GM19395 (cell line): ENCODE results near the gene TMEM225.
"Not testable (repeated sequence)": the region's sequence is repeated elsewhere in the genome, so short reads cannot be mapped to it uniquely, and the experiment has no call there.

Experiments
- ATAC-seq: cut with Tn5 transposase; IDR thresholded peaks from one replicate; pipeline ENCODE4 v1.9.1; 2021; ENCODE audit warnings: mild to moderate bottlenecking, moderate library complexity; ENCODE audit not compliant: unreplicated experiment

TMEM225 gene, protein sequence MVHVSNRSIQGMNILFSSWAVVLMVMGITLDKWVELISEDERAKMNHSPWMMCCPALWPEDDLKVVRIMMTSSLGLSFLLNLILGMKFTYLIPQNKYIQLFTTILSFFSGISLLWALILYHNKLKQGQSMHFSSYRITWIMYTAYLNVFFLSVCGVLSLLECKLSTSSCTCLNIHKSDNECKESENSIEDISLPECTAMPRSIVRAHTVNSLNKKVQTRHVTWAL

DNA sequence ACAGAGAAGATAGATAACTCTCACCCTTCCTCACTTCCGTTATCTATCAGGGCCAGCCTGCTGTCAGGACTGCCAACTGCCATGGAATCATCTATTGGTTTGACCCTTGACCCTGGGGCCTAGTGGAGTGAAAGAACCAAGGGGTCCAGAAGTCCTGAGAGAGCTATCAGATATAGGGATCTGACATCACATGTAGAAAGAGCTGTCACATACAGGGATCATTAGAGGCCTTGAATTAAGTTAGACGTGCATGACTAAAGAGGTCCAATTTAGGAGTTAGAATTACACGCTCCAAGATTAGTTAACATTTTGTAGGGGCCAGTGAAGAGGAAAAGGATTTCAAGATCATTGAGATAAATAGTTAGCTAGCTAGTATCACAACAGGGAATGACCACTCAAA is at the start of gene TMEM225:
Gene TMEM225 (minus strand): TSS at position 101 of the 400 bp plus-strand sequence. CDS start 245 bp downstream, outside the sequence.
- ATAC-seq: no peak

DNA sequence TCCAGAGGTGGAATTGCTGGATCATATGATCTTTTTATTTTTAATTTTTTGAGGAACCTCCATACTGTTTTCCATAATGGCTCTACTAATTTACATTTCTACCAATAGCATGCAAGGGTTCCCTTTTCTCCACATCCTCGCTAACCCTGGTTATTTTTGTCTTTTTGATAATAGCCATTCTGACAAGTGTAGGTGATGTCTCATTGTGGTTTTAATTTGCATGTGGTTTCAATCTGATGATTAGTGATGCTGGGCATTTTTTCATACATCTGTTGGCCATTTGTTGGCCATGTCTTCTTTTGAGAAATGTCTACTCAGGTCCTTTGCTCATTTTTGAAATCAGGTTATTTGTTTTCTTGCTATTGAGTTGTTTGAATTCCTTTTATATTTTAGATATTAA is 38.6 kb upstream of the TMEM225 start:
- ATAC-seq: peak; percentile 61

DNA sequence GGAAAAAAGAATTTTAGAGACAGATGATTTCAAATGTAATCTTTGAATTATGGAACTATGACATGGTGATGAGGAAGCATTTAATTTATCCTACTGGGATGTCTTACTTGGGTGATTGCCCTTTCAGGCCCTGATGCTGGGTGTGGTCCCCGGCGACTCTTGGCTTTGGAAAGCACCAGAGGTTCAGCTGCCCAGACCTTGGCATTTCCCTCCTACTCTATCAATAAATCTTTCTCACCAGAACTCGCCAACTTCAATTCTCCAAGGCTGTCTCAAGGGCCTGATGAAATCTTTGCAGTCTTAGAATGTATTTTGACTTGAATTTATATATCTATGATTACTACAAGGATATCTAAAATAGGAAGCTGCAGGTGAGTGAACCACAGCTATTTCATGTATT is 35.5 kb upstream of the TMEM225 start:
- ATAC-seq: no peak

DNA sequence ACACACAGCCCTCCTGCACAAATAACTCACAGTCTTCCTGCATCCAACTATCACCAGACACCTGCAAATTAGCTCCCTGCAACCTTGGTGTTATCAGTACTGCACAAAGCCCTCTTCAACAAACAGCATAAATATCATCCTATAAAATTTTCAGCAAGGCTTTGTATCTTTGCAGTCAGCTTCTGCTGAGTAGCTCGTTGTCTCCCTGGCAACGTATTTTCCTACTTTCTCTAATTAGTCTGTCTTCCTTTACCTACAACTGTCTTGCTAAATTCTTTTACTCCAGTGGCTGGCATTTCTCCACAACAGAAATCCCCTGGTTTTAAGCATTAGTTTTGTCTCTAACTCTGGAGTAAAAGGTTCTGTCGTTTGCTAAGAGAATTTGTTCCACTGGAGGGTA is 20.4 kb upstream of the TMEM225 start:
- ATAC-seq: no peak

DNA sequence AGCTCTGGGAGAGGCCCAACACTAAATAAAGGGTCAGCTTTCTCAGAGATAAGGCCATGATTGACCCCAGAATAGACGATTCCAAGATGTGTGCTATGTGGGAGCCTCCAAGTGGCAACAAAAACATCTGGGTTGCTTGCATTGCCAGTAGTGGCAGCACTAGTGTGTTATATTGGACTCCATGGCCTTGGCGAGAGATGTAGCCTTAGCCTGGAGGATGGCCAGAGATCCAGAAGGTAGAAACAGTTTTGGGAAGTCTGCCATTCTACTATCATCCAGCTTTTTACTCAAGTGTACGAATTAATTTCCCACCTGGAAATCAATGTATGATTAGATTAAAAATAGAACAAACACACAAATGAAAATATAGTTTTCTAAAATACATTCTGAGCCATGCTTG is 19.5 kb upstream of the TMEM225 start:
- no peak for ATAC-seq

DNA sequence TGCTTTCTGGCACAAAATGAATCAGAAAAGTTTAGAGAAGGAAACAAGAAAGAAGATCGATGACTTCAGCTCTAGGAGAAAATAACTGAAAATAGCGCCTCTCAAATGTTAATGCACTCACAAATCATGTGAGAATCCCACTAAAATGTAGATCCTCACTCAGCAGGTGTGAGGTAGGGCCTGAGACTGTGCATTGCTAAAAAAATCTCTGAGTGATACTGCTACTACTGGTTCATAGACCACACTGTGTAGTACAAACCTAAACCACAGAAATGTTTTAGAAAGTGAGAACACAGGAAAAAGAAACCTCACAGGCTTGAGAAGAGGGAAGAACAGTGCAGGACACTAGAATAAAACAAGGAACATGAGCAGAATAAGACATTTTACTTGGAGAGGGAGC is 18.5 kb upstream of the TMEM225 start:
- ATAC-seq: peak; percentile 92

DNA sequence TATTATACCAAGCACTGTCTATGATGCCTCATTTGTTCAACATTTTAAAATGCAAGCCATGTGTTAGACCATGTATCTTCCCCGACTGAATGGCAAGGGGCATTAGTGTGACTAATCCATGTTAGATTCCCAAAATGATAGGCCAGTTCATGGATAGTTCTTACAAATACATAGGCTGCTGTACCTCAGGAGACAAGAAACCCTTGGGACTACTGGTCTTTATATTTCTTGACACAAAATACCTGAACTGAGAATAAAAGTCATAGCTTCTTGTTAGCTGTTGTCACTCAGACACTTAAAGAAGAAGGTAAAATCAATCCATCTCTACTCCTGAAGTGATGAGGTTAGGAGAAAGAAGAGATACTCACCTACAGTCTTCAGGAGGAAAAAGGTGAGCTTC is 16.4 kb upstream of the TMEM225 start, which contains the start of gene OR8D4:
Gene OR8D4 (plus strand): TSS at position 301 of the 400 bp plus-strand sequence. CDS start 4,265 bp downstream, outside the sequence.
- ATAC-seq: no peak

DNA sequence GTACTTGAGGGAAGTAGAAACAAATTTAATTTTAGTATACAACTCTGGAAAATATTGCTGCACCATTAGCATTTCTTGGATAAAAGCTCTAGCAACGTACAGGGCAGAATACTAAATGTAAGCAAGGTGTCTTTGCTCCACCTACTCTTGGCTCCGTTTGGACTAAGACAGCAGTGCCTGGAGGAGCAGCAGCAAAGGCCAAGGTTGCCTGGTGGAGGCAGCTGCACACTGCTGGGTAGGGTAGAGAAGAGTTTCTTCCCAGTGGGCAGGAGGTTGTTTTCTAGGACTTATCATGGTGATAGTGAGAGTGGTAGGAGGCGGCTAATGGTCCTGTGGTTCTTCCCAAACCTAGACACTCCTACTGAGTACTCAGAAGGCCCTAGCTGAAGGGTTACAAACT is 14.3 kb upstream of the TMEM225 start:
- ATAC-seq: no peak

DNA sequence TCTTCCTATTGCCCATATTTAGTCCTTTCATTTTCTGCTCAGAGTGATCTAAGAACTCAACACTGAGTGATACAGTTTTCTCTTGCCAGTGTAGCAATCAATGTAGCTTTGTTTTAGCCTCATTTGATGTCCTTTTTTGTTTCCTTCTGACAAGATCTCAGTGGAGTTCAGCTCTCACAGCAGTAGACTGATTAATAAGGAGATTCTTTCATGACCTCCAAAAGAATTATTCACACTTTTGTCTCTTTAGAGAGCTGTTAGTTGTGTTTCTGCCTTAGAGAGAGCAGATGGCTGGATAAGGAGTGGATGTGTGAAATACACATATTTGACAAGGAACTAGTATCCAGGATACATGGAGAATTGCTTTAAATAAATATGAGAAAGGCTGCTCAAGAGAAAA is 6.6 kb upstream of the TMEM225 start:
- no peak for ATAC-seq

DNA sequence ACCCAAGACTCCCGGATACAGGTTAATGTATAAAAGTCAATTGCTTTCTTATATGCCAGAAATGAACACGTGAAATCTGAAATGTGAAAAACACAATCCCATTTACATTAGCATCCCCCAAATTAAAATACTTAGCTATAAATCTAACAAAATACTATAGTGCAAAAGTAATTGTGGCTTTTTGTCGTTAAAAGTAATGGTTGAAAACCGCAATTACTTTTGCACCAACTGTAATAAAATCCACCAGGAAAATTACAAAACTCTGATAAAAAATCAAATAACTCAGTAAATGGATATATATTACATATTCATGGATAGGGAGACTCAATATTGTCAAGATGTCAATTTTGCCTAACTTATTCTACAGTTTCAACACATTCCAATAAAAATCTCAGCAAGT is 4.6 kb downstream of the TMEM225 start:
- ATAC-seq: no peak

DNA sequence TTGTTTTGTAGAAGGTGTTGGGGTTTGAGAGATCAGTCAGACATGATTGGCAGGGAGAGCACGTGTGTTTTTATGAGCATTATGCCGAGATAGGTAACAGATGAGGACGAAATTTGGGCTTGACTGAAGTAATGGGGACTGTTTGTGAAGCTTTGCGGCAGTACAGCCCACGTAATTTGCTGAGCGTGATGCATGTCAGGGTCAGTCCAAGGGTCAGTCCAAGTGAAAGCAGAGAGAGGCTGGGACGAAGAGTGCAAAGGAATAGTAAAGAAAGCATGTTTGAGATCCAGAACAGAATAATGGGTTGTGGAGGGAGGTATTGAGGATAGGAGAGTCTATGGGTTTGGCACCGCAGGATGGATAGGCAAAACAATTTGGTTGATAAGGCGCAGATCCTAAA is 17.7 kb downstream of the TMEM225 start:
- not testable (repeated sequence) for ATAC-seq

DNA sequence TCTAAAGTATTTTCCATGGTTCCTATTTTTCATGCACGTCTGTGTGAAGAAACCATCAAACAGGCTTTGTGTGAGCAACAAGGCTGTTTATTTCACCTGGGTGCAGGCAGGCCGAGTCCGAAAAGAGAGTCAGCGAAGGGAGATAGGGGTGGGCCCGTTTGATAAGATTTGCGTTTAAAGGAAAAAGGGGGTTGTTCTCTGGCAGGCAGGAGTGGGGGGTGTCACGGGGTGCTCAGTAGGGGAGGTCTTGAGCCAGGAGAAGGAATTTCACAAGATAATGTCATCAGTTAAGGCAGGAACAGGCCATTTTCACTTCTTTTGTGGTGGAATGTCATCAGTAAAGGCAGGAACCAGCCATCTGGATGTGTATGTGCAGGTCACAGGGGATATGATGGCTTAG is 20.2 kb downstream of the TMEM225 start:
- not testable (repeated sequence) for ATAC-seq

DNA sequence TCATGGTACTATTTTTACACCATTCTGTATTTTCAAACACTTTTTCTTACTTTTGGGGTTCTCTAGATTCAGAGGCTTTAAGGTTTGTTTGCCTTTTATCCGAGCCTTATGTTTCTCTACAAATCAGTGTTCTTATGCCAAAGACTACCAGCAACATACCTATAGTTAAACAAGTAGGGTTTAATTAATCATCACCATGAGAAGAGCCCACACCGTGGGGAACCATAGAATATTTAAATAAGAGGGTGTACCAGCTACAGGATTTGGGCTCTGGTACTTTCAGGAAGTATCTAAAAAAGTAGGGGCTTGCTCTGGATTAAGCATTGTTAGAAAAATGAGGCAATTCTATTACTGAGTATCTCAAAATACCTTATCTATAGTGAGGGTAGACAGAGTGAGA is 25.7 kb downstream of the TMEM225 start:
- no peak for ATAC-seq

DNA sequence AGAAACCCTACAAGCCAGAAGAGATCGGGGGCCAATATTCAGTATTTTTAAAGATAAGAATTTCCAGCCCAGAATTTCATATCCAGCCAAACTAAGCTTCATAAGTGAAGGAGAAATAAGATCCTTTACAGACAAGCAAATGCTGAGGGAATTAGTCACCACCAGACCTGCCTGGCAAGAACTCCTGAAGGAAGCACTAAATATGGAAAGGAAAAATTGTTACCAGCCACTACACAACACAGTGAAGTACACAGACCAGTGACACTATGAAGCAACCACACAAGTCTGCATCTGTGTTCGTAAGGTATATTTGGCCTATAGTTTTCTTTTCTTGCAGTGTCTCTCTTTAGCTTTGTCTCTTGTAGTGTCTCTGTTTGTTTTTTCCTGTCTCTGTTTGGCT is 29.0 kb downstream of the TMEM225 start:
- ATAC-seq: no peak

DNA sequence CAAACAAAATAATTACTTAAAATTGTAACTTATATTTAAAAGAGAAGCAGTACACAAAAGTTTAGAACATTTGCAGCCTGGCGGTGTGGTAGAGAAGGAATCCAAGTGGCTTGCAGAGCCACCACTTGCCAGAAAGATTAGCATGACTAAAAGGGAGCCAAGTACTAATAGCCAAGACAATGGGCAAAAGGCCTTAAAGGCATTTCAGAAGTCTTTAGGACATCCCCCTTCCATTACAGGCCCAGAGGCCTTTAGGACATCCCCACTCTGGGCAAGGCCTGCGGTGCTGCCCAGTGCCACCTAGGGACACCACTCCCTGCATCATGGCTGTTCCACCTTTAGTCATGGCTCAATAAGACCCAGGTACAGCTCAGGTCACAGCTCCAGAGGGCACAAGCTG is 32.4 kb downstream of the TMEM225 start:
- ATAC-seq: no peak

DNA sequence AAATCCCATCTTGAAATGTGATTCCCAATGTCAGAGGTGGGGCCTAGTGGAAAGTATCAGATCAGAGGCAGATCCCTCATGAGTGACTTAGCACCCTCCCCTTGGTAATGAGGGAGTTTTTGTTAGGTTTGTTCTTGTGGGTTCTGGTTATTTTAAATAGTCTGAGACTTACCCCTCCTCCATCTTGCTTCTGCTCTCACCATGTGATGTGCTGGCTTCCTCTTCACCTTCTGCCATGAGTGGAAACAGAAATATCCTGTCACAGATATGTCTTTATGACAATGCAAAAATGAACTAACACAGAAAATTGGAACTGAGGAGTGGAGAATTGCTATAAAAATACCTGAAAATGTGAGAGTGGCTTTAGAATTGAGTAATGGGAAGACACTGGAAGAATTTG is 33.1 kb downstream of the TMEM225 start:
- ATAC-seq: no peak

DNA sequence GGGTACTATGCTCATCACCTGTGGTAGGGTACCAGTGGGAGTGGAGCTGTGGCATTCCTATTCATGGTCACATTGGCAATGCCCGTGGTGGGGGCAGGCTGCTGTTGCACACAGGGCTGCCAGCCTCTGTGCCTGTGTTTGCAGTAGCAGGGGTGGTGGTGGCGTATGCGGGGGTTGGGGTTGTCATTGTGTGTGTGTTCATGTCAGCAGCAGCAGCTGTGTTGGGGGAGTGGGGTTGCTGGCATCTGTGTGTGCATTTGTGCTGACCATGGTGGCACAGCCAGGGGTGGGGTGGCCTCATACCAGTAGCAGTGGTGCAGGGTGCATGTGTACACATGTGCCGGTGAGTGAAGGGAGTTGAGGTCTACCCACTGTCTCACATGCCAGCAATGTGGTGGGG is 34.4 kb downstream of the TMEM225 start:
- no peak for ATAC-seq

DNA sequence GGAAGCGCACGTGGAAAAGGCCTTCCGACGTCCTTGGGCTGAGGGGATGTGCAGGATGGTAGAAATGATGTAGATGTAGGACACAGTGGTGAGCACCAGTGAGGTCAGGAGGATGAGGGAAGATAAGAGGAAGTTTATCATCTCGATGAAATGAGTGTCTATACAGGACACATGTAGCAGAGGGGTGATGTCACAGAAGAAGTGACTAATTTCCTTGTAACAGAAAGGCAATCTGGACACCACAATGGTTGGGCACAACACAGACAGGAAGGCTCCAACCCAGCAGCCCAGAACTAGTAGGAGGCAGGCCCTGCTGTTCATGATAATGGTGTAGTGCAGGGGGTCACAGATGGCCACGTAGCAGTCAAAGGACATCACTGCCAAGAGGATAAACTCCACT is 44.3 kb downstream of the TMEM225 start:
- ATAC-seq: no peak

DNA sequence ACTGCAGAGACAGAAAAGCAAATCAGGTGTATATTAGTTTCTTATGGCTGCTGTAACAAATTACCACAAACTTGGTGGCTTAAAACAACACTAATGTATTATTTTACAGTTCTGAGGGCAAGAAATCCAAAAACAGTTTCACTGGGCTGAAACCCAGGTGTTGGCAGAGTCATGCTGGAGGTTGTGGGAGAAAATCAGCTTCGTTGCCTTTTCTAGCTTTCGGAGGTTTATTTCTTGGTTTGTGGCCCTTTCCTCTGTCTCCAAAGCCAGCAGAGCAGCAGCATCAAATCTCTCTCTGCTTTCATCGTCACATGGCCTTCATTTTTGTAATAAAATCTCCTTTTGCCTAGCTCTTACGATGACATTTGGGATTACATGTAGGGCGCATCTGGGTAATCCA is 46.3 kb downstream of the TMEM225 start:
- ATAC-seq: no peak

DNA sequence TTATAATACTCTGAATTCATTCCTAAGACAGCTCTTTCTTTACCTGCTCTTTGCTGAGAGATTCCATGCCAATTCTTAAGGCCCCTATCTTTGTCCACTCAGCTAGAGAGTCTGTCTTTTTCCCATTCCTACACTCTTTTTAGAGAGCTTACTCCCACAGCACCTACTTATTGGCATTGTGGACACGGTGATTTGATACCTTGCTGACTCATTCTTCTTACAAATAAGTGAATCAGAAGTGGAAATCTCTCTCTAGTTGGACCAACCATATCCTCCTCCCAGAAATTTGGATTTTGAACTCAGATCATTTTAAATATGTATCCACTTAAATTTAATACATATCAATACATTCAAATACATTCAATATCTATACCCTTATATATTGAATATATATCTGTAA is 46.8 kb downstream of the TMEM225 start:
- ATAC-seq: no peak

DNA sequence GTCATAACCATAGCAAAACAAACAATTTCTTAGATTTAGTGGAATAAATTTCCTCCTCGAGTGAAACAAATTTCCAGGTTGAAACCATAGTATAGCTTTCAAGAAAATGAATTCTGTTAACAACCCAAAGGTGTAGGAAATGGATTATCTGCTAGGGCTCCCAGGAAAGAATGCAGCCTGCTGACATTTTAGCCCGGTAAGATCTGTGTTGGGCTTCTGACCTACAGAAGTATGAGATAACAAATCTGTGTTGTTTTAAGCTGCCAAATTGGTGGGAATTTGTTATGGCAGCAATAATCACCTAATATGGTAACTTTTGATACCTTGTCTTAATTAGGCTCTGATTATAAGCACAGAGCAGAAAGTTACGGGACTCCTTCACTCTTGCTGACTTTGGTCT is 47.3 kb downstream of the TMEM225 start:
- no peak for ATAC-seq

DNA sequence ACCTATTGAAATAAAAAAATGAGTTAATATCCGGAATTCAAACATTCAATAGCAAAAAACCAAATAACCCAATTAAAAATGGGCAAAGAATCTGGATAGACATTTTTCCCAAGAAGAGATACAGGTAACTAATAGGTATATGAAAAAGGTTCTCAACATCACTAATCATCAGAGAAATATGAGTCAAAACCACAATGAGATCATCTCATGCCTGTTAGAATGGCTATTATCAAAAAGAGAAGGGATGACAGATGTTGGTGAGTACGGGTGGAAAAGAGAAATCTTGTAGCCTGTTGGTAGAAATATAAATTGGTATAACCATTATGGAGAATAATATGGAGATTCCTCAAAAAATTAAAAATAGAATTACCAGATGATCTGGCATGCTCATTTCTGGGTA is 52.4 kb downstream of the TMEM225 start:
- ATAC-seq: no peak
